BE2C (cell line): ENCODE results near the gene PURB.

Source experiments
- DNase-seq: peaks from one replicate; pipeline ENCODE4 v3.0.0-alpha.2; 2020
- H3K27me3 ChIP-seq: fragments of 250-450 bp; sonication (Bioruptor Pico); 2 replicates; pipeline ENCODE4 v1.5.1; 2020; ENCODE audit warnings: mild to moderate bottlenecking
- H3K36me3 ChIP-seq: fragments of 250-450 bp; sonication (Bioruptor Pico); 2 replicates; pipeline ENCODE4 v1.5.1; 2020; ENCODE audit warnings: mild to moderate bottlenecking
- H3K4me1 ChIP-seq: fragments of 250-450 bp; sonication (Bioruptor Pico); 2 replicates; pipeline ENCODE4 v1.5.1; 2020
- H3K4me3 ChIP-seq: 2 replicates; pipeline ENCODE4 v1.5.1; 2011; ENCODE audit warnings: low read depth, low read length
- H3K9me3 ChIP-seq: fragments of 250-450 bp; sonication (Bioruptor Pico); 2 replicates; pipeline ENCODE4 v1.5.1; 2020
- TF ChIP-seq, protein P1 (sequence below): IDR thresholded peaks from 2 replicates; pipeline ENCODE4 v1.5.1; 2012; ENCODE audit warnings: mild to moderate bottlenecking, low read depth, low read length

PURB gene

DNA sequence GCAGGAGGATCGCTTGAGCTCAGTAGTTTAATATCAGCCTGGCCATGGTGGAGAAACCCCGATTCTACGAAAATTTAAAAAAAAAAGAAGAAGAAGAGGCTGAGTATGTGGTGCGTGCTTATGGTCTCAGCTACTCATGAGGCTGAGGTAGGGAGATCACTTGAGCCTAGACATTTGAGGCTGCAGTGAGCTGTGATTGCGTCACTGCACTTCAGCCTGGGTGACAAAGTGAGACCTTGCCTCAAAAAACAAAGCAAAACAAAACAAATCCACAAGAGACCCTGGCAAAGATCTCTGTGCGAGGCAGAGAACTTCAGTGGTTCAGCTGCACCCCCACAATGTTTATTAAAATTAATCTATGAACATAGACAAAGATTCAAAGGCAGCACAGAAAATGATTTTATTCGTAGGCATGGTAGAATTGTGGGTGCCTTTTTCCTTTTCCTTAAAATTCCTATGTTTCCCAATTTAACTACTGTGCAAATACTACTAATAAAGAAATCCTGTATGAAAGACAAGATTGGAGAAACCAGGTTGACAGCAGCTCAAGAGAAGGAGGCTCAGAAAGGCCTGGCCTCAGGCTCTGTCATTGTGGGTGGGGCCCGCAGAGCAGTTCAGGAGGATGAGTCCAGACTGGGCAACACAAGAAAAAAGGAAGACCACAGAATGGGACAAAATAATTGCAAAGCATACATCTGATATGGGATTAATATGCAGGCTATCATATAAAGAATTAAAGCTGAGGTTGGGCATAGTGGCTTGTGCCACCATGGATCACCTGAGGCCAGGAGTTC lies 24.5 kb upstream of the PURB start:
- Histone ChIP-seq H3K4me3 (no peak overlapping the region), H3K4me1 (no peaks in the 10 kb centered on the region), H3K9me3 (no peaks in the 10 kb centered on the region), H3K27me3 (no peaks in the 10 kb centered on the region), H3K36me3 (no peaks in the 10 kb centered on the region)
- no peak for DNase-seq
- TF ChIP-seq, protein P1, sequence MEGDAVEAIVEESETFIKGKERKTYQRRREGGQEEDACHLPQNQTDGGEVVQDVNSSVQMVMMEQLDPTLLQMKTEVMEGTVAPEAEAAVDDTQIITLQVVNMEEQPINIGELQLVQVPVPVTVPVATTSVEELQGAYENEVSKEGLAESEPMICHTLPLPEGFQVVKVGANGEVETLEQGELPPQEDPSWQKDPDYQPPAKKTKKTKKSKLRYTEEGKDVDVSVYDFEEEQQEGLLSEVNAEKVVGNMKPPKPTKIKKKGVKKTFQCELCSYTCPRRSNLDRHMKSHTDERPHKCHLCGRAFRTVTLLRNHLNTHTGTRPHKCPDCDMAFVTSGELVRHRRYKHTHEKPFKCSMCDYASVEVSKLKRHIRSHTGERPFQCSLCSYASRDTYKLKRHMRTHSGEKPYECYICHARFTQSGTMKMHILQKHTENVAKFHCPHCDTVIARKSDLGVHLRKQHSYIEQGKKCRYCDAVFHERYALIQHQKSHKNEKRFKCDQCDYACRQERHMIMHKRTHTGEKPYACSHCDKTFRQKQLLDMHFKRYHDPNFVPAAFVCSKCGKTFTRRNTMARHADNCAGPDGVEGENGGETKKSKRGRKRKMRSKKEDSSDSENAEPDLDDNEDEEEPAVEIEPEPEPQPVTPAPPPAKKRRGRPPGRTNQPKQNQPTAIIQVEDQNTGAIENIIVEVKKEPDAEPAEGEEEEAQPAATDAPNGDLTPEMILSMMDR = no peak

DNA sequence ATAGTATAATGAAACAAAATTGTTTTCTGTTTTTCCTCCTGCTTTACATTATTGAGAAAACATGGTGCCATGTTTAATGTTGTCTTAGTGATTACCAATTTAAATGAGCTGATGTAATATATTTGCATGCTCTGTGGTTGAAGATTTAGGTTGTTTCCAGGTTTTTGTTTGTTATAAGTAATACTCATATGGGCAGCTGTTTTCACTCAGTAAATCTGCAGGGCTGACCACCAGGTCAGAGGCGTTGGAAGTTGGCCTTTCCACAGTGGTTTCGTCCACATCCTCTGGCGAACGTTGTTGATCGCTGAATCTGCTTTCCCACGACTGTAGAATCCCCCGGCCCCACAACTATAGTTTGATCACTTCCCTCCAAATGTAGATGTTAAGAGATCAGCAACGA lies 21.6 kb upstream of the PURB start:
- Histone ChIP-seq H3K9me3 (no peaks in the 10 kb centered on the region), H3K4me1 (no peaks in the 10 kb centered on the region), H3K27me3 (no peaks in the 10 kb centered on the region; the same call in 1 of the 2 replicates), H3K4me3 (no peak overlapping the region), H3K36me3 (no peaks in the 10 kb centered on the region)
- no peak for DNase-seq
- TF ChIP-seq, protein P1 = no peak

- Histone ChIP-seq H3K4me3 (no peak overlapping the region), H3K27me3 (no peaks in the 10 kb centered on the region; the same call in 1 of the 2 replicates), H3K36me3 (no peaks in the 10 kb centered on the region), H3K4me1 (no peaks in the 10 kb centered on the region), H3K9me3 (no peaks in the 10 kb centered on the region)
- TF ChIP-seq, protein P1 = no peak
- DNase-seq = no peak
Measured at GRCh38 chr7:44905002-44905635, 19.8 kb upstream of the PURB start.

DNA sequence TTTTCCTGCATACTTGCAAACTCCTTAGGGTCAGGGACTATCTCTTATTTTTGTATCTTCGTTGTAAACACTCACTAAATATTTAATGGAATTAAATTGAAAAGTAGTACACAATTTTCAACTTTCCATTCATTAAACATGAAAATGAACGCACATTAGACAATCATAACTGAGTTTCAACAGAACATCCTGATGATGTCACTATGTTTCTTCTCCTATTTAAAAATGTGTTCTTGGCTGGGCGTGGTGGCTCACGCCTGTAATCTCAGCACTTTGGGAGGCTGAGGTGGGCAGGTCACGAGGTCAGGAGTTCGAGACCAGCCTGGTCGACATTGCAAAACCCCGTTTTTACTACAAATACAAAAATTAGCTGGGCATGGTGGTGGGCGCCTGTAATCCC lies 14.1 kb upstream of the PURB start:
- DNase-seq = no peak
- no peaks in the 10 kb centered on the region for H3K9me3 ChIP-seq
- H3K4me3 ChIP-seq = no peak overlapping the region
- H3K36me3 ChIP-seq = no peaks in the 10 kb centered on the region
- H3K4me1 ChIP-seq = no peaks in the 10 kb centered on the region
- H3K27me3 ChIP-seq = no peaks in the 10 kb centered on the region; the same call in 1 of the 2 replicates
- TF ChIP-seq, protein P1 = no peak

DNA sequence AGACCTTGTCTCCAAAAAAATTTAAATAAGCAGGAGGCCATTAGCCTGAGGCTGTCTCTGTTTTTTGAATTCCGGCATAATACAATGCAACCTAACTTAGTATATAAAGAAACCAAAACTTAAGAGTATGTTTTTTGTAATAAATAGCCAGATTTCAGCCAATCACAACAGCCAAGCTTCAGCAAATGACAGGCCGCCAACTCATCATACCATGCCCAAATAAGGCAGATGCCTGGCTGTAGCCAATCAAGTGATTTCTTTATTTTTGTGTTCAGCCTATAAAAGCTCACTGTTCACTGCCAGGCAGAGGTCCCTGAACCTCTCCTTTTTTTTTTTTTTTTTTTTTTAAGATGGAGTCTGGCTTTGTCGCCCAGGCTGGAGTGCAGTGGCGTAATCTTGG lies 12.7 kb upstream of the PURB start:
- H3K27me3 ChIP-seq = no peaks in the 10 kb centered on the region
- no peaks in the 10 kb centered on the region for H3K36me3 ChIP-seq
- no peak overlapping the region for H3K4me3 ChIP-seq
- no peaks in the 10 kb centered on the region for H3K4me1 ChIP-seq
- no peak for DNase-seq
- no peaks in the 10 kb centered on the region for H3K9me3 ChIP-seq
- TF ChIP-seq, protein P1 = no peak

DNA sequence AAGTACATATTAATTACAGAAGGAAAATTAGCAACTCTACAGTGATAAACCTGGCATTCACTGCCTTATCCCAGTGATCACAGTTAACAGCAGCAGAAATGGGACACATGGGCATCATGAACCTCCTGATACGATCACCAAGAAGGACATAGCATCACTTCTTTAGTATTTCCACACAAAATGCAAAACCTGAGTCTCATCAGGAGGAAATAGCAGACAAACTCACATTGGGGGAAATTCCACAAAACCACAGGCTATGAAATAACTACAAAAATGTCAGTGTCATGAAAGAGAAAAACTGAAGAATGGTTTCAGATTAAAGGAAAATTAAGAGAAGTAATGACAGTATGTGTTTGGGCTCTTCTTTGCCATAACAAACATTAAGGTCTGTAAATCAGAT lies 12.0 kb upstream of the PURB start:
- TF ChIP-seq, protein P1 = no peak
- no peaks in the 10 kb centered on the region for H3K36me3 ChIP-seq
- no peaks in the 10 kb centered on the region for H3K4me1 ChIP-seq
- H3K4me3 ChIP-seq = no peak overlapping the region
- H3K9me3 ChIP-seq = no peaks in the 10 kb centered on the region
- no peak for DNase-seq
- H3K27me3 ChIP-seq = no peaks in the 10 kb centered on the region
